PC-9 (cell line): ENCODE results near the gene IDH3G. TPM values are rescaled to one million over a fixed set of nuclear protein-coding genes. Genes with fewer than 3 reads are reported as not detected.

Experiments used
- BruUV-seq: library from RNA; stranded (reverse); fragments of 400-500 nt; replicated peaks from 2 replicates; lab custom pipeline; 2021; lab: Mats Ljungman, UMichigan
- CTCF ChIA-PET: fragments of 300-600 bp; sonication (Branson Sonifier 250); formaldehyde crosslinking; loops from one replicate; lab custom pipeline; 2022; ENCODE audit warnings: antibody characterized with exemption; lab: Charles Lee
- POLR2A ChIA-PET: fragments of 300-600 bp; sonication (Branson Sonifier 250); formaldehyde crosslinking; loops from one replicate; lab custom pipeline; 2022; ENCODE audit warnings: antibody characterized with exemption; ENCODE audit not compliant: unreplicated experiment; lab: Charles Lee
- DNase-seq, 2 experiments: peaks; one replicate each; pipeline versions ENCODE4 v3.0.0 to v3.0.0-alpha.2; 2015 to 2022; ENCODE audit warnings: mixed read lengths in 1 of 2
- H2AFZ ChIP-seq: fragments of 200-600 bp; sonication (generic); 2 replicates; pipeline ENCODE4 v1.8.1; 2017; ENCODE audit warnings: antibody characterized with exemption
- H3F3A ChIP-seq: fragments of 200-600 bp; sonication (generic); 2 replicates; pipeline ENCODE4 v1.8.1; 2017; ENCODE audit warnings: antibody characterized with exemption, mild to moderate bottlenecking, low read depth; ENCODE audit not compliant: insufficient read depth
- H3K27ac ChIP-seq: fragments of 200-600 bp; sonication (generic); 2 replicates; pipeline ENCODE4 v1.6.1; 2016; ENCODE audit warnings: mixed run types
- H3K27me3 ChIP-seq: fragments of 200-600 bp; sonication (generic); 2 replicates; pipeline ENCODE4 v1.6.1; 2016; ENCODE audit warnings: low read depth, mixed run types; ENCODE audit not compliant: insufficient read depth
- H3K36me3 ChIP-seq: fragments of 200-600 bp; sonication (generic); 2 replicates; pipeline ENCODE4 v1.6.1; 2016; ENCODE audit warnings: low read depth, mixed run types
- H3K4me1 ChIP-seq: fragments of 200-600 bp; sonication (generic); replicated peaks from 2 replicates; pipeline ENCODE4 v1.6.1; 2016; ENCODE audit warnings: mixed run types; ENCODE audit not compliant: insufficient read depth
- H3K4me2 ChIP-seq: fragments of 200-600 bp; sonication (generic); 2 replicates; pipeline ENCODE4 v1.6.1; 2017; ENCODE audit warnings: mixed run types
- H3K4me3 ChIP-seq: fragments of 200-600 bp; sonication (generic); 2 replicates; pipeline ENCODE4 v1.6.1; 2016; ENCODE audit warnings: mixed run types
- H3K79me2 ChIP-seq: fragments of 200-600 bp; sonication (generic); 2 replicates; pipeline ENCODE4 v1.6.1; 2017; ENCODE audit warnings: low read depth, mixed run types
- H3K9me2 ChIP-seq: fragments of 200-600 bp; sonication (generic); 2 replicates; pipeline ENCODE4 v1.8.1; 2017; ENCODE audit warnings: mild to moderate bottlenecking; ENCODE audit not compliant: insufficient read depth
- H3K9me3 ChIP-seq: fragments of 200-600 bp; sonication (generic); 2 replicates; pipeline ENCODE4 v1.8.1; 2016; ENCODE audit warnings: low read depth; ENCODE audit not compliant: insufficient read depth
- H4K20me1 ChIP-seq: fragments of 200-600 bp; sonication (generic); 2 replicates; pipeline ENCODE4 v1.8.1; 2017; ENCODE audit not compliant: insufficient read depth
- CTCF ChIP-seq: fragments of 200-600 bp; sonication (generic); conservative IDR thresholded peaks from 2 replicates; pipeline ENCODE4 v1.6.1; 2017; ENCODE audit warnings: mixed run types, antibody characterized with exemption, mild to moderate bottlenecking, moderate library complexity
- EZH2 ChIP-seq: fragments of 200-600 bp; sonication (generic); IDR thresholded peaks from 2 replicates; pipeline ENCODE4 v1.8.0; 2017; ENCODE audit warnings: antibody characterized with exemption, low read depth
- intact Hi-C: fragments of 100-400 bp; cut with micrococcal nuclease; formaldehyde crosslinking; loops from one replicate; pipeline ENCODE4 v1.10.0; 2022; ENCODE audit not compliant: unreplicated experiment
- total RNA-seq: library from RNA; stranded (reverse); gene quantifications from 2 replicates; pipeline ENCODE4 v1.2.3, GENCODE V29; 2021

Gene IDH3G
- total RNA-seq, 1 experiment from 2014 or later: 63.4 TPM

GRCh38 chrX:153827903-153828302, 33.7 kb upstream of the IDH3G start:
- no peak overlapping the region for H2AFZ ChIP-seq
- TF ChIP-seq EZH2 (no peak), CTCF (no peak)
- no TSS peak for BruUV-seq
- CTCF ChIA-PET: no interaction called here
- no peaks in the 10 kb centered on the region for H3K4me1 ChIP-seq
- H3K4me3 ChIP-seq: no peak overlapping the region
- POLR2A ChIA-PET: no interaction called here
- H3F3A ChIP-seq: no peaks in the 10 kb centered on the region
- no peaks in the 10 kb centered on the region for H3K9me2 ChIP-seq
- no peaks in the 10 kb centered on the region for H3K36me3 ChIP-seq
- H3K27me3 ChIP-seq: peaks cover 47% of the 10 kb centered on the region
- DNase-seq: no peak
- intact Hi-C loops: no loop called here
- H3K9me3 ChIP-seq: no peaks in the 10 kb centered on the region
- no peaks in the 10 kb centered on the region for H4K20me1 ChIP-seq
- H3K4me2 ChIP-seq: no peak overlapping the region
- no peaks in the 10 kb centered on the region for H3K79me2 ChIP-seq
- H3K27ac ChIP-seq: no peak overlapping the region

- no TSS peak for BruUV-seq
Measured at GRCh38 chrX:153827016-153827415, 32.8 kb upstream of the IDH3G start.

GRCh38 chrX:153825042-153825441, 30.9 kb upstream of the IDH3G start:
- Histone ChIP-seq H3K9me2 (no peaks in the 10 kb centered on the region), H4K20me1 (no peaks in the 10 kb centered on the region), H3K4me2 (no peak overlapping the region), H2AFZ (no peak overlapping the region), H3F3A (no peaks in the 10 kb centered on the region), H3K36me3 (no peaks in the 10 kb centered on the region), H3K27ac (no peak overlapping the region), H3K4me1 (no peaks in the 10 kb centered on the region), H3K9me3 (no peaks in the 10 kb centered on the region), H3K79me2 (no peaks in the 10 kb centered on the region), H3K27me3 (peaks cover 64% of the 10 kb centered on the region), H3K4me3 (no peak overlapping the region)
- no peak for DNase-seq
- CTCF ChIA-PET: no interaction called here
- BruUV-seq: no TSS peak
- POLR2A ChIA-PET: no interaction called here
- intact Hi-C loops: no loop called here
- TF ChIP-seq CTCF (no peak), EZH2 (no peak)

More at GRCh38 chrX:153827016-153827415, 32.8 kb upstream of the IDH3G start:
- intact Hi-C loops: no loop called here
- Histone ChIP-seq H3K4me2 (no peak overlapping the region), H3K36me3 (no peaks in the 10 kb centered on the region), H3K4me3 (no peak overlapping the region), H2AFZ (no peak overlapping the region), H3K9me3 (no peaks in the 10 kb centered on the region), H4K20me1 (no peaks in the 10 kb centered on the region), H3K79me2 (no peaks in the 10 kb centered on the region), H3K27me3 (peaks cover 54% of the 10 kb centered on the region), H3F3A (no peaks in the 10 kb centered on the region), H3K9me2 (no peaks in the 10 kb centered on the region), H3K4me1 (no peaks in the 10 kb centered on the region), H3K27ac (no peak overlapping the region)
- POLR2A ChIA-PET: no interaction called here
- no peak for TF ChIP-seq CTCF
- TF ChIP-seq EZH2: no peak
- DNase-seq: no peak
- CTCF ChIA-PET: no interaction called here
